Subcutaneous abdominal adipose tissue (tissue), 5 donors: ENCODE data around the gene RNF175.

Experiments used
- H3K27ac ChIP-seq: one replicate; pipeline ENCODE4 v1.7.0; 2013; ENCODE audit warnings: low read depth, mild to moderate bottlenecking, inconsistent platforms, low read length, moderate library complexity
- H3K27me3 ChIP-seq, 5 donors: one replicate each; pipeline ENCODE4 v1.7.0; 2013; ENCODE audit warnings: low read length in 5 of 5, inconsistent platforms in 1 of 5; ENCODE audit not compliant: control insufficient read depth in 5 of 5, insufficient read depth in 4 of 5
- H3K36me3 ChIP-seq, 5 donors: one replicate each; pipeline ENCODE4 v1.7.0; 2013; ENCODE audit warnings: low read length in 5 of 5; ENCODE audit not compliant: control insufficient read depth in 5 of 5, insufficient read depth in 5 of 5
- H3K4me1 ChIP-seq, 5 donors: one replicate each; pipeline ENCODE4 v1.7.0; 2013; ENCODE audit warnings: low read length in 5 of 5, mild to moderate bottlenecking in 3 of 5, moderate library complexity in 1 of 5; ENCODE audit not compliant: control insufficient read depth in 5 of 5, insufficient read depth in 5 of 5
- H3K4me3 ChIP-seq, 5 donors: one replicate each; pipeline ENCODE4 v1.7.0; 2013; ENCODE audit warnings: low read length in 5 of 5, low read depth in 1 of 5
- H3K9ac ChIP-seq, 5 donors: one replicate each; pipeline ENCODE4 v1.7.0; 2013; ENCODE audit warnings: low read length in 5 of 5, mild to moderate bottlenecking in 4 of 5, moderate library complexity in 3 of 5
- H3K9me3 ChIP-seq, 5 donors: one replicate each; pipeline ENCODE4 v1.7.0; 2013; ENCODE audit warnings: low read length in 5 of 5; ENCODE audit not compliant: control insufficient read depth in 5 of 5
- donor health status: healthy.
- donor health status: healthy.
- donor health status: healthy.
- donor health status: healthy.
- donor health status: healthy.

Gene RNF175

GRCh38 chr4:153705743-153706468, 53.9 kb downstream of the RNF175 start:
- Histone ChIP-seq H3K9ac (no peak overlapping the region), H3K4me3 (no peak overlapping the region), H3K9me3 (no peaks in the 10 kb centered on the region), H3K27ac (no peak overlapping the region), H3K36me3 (no peaks in the 10 kb centered on the region), H3K27me3 (no peaks in the 10 kb centered on the region), H3K4me1 (peaks cover 0 to 2% (median 0%) of the 10 kb centered on the region in 5 donors)

GRCh38 chr4:153704522-153704921, 55.3 kb downstream of the RNF175 start:
- no peak overlapping the region for H3K4me3 ChIP-seq
- no peaks in the 10 kb centered on the region for H3K36me3 ChIP-seq
- H3K9ac ChIP-seq: no peak overlapping the region
- peaks cover 0 to 2% (median 0%) of the 10 kb centered on the region in 5 donors for H3K4me1 ChIP-seq
- no peaks in the 10 kb centered on the region for H3K27me3 ChIP-seq
- H3K27ac ChIP-seq: no peak overlapping the region
- H3K9me3 ChIP-seq: no peaks in the 10 kb centered on the region

GRCh38 chr4:153684971-153685371, 74.9 kb downstream of the RNF175 start:
- Histone ChIP-seq H3K27ac (no peak overlapping the region), H3K4me1 (peaks cover 0 to 21% (median 15%) of the 10 kb centered on the region in 5 donors), H3K36me3 (peaks cover 0 to 18% (median 5%) of the 10 kb centered on the region in 5 donors), H3K9me3 (peaks cover 3 to 8% (median 7%) of the 10 kb centered on the region in 5 donors), H3K27me3 (no peaks in the 10 kb centered on the region), H3K4me3 (peak overlapping the region; percentile 45 to 85 (median 70)), H3K9ac (peak overlapping the region in 4 of 5 donors; percentile 67 to 80 (median 74))

- Histone ChIP-seq H3K4me3 (peak within 1 kb of the TSS; percentile 45 to 85 (median 70)), H3K9ac (peak within 1 kb of the TSS in 4 of 5 donors; percentile 67 to 80 (median 74)), H3K27me3 (no peaks in the 10 kb centered on the region), H3K4me1 (peaks cover 0 to 21% (median 15%) of the 10 kb centered on the region in 5 donors), H3K27ac (no peak within 1 kb of the TSS), H3K36me3 (peaks cover 0 to 13% (median 5%) of the 10 kb centered on the region in 5 donors), H3K9me3 (peaks cover 3 to 8% (median 7%) of the 10 kb centered on the region in 5 donors)
These were observed 75.4 kb downstream of the RNF175 start, which contains the start of gene TLR2 for GRCh38 chr4:153684182-153684970. TSS of gene TLR2 (plus strand) at chr4:153684280. CDS start at chr4:153702908, 18,628 bp downstream.

GRCh38 chr4:153683763-153684181, 76.1 kb downstream of the RNF175 start:
- H3K27me3 ChIP-seq: no peaks in the 10 kb centered on the region
- peaks cover 0 to 21% (median 15%) of the 10 kb centered on the region in 5 donors for H3K4me1 ChIP-seq
- H3K36me3 ChIP-seq: peaks cover 0 to 10% (median 4%) of the 10 kb centered on the region in 5 donors
- H3K27ac ChIP-seq: no peak overlapping the region
- H3K4me3 ChIP-seq: peak overlapping the region; percentile 41 to 79 (median 66)
- peaks cover 3 to 6% (median 4%) of the 10 kb centered on the region in 5 donors for H3K9me3 ChIP-seq
- H3K9ac ChIP-seq: peak overlapping the region in 4 of 5 donors; percentile 67 to 80 (median 74)

- H3K27me3 ChIP-seq: no peaks in the 10 kb centered on the region
- H3K9me3 ChIP-seq: peaks cover 0 to 11% (median 3%) of the 10 kb centered on the region in 5 donors
- no peak overlapping the region for H3K27ac ChIP-seq
- H3K4me1 ChIP-seq: peaks cover 0 to 11% (median 9%) of the 10 kb centered on the region in 5 donors
- no peak overlapping the region for H3K4me3 ChIP-seq
- H3K36me3 ChIP-seq: no peaks in the 10 kb centered on the region
- no peak overlapping the region for H3K9ac ChIP-seq
These were observed 80.3 kb downstream of the RNF175 start for GRCh38 chr4:153679486-153679885.

GRCh38 chr4:153676984-153677383, 82.8 kb downstream of the RNF175 start:
- no peaks in the 10 kb centered on the region for H3K27me3 ChIP-seq
- H3K27ac ChIP-seq: no peak overlapping the region
- H3K9me3 ChIP-seq: peaks cover 0 to 11% (median 8%) of the 10 kb centered on the region in 5 donors
- H3K4me1 ChIP-seq: no peaks in the 10 kb centered on the region
- no peak overlapping the region for H3K4me3 ChIP-seq
- H3K36me3 ChIP-seq: no peaks in the 10 kb centered on the region
- H3K9ac ChIP-seq: no peak overlapping the region

GRCh38 chr4:153676486-153676885, 83.3 kb downstream of the RNF175 start:
- H3K27me3 ChIP-seq: no peaks in the 10 kb centered on the region
- peaks cover 0 to 11% (median 8%) of the 10 kb centered on the region in 5 donors for H3K9me3 ChIP-seq
- no peak overlapping the region for H3K9ac ChIP-seq
- H3K4me1 ChIP-seq: no peaks in the 10 kb centered on the region
- no peaks in the 10 kb centered on the region for H3K36me3 ChIP-seq
- H3K4me3 ChIP-seq: no peak overlapping the region
- no peak overlapping the region for H3K27ac ChIP-seq

GRCh38 chr4:153669838-153670237, 90.0 kb downstream of the RNF175 start:
- no peaks in the 10 kb centered on the region for H3K4me1 ChIP-seq
- no peak overlapping the region for H3K4me3 ChIP-seq
- H3K27me3 ChIP-seq: no peaks in the 10 kb centered on the region
- H3K36me3 ChIP-seq: no peaks in the 10 kb centered on the region
- H3K9ac ChIP-seq: no peak overlapping the region
- peaks cover 0 to 5% (median 0%) of the 10 kb centered on the region in 5 donors for H3K9me3 ChIP-seq
- no peak overlapping the region for H3K27ac ChIP-seq

- Histone ChIP-seq H3K4me1 (no peaks in the 10 kb centered on the region), H3K27ac (no peak overlapping the region), H3K9me3 (peaks cover 0 to 2% (median 0%) of the 10 kb centered on the region in 5 donors), H3K9ac (no peak overlapping the region), H3K36me3 (no peaks in the 10 kb centered on the region), H3K4me3 (no peak overlapping the region), H3K27me3 (no peaks in the 10 kb centered on the region)
These were observed 91.2 kb downstream of the RNF175 start for GRCh38 chr4:153668647-153669046.
